Activated CD4-positive, CD25-positive, alpha-beta regulatory T cell (primary cell): Measurements from ENCODE around the gene E2F4.

Source experiments
- DNase-seq, 4 experiments: peaks; one replicate each; lab custom pipeline; 2025; lab: John Stamatoyannopoulos, UW

The E2F4 gene

GRCh38 chr16:67157892-67158635 is 33.9 kb upstream of the E2F4 start:
- DNase-seq = no peak

DNA sequence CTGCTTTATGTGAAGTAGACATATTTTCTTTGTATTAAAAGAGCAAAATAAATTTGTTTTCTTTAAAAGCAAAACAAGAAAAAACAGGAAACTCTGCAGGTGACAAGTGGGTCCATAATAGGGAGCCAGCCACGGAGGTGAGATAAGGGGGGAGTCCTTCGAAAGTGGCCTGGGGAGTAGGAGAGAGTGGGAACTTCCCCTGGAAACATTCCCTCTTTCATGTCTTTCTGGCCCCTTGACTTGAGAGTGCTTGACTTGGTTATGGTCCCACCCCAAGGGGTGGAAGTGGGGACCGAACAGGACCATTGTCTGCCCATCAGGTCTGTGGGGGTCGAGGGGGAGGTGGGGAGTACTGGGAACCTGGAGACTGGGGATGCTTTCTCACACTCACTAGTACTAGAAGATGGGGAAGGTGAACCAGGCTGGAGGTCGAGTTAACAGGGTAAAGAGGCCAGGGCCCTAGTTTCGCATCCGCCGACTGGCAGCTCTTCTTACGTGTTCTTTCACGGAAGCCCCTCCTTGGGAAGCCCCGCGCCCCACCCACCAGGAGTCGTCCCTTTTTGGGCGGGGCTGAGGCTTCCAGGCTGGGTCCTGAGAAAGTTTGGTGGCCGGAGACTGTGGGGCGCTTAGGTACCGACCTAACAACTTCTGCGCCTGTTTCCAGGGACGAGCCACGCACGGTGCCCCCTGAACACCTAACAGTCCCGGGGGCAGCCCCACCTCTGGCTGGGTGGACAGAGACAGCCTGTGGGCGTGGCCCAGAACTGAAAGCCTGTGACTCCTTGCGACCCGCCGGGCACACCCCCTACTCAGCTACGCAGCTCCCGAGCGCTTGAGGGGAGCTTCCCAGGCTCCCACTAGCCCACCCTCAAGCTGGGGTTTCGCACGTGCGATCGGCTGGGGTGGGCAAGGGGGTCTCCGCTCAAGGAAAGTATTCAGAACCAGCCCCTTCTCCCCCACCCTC is 33.0 kb upstream of the E2F4 start:
- peak; percentile 39 to 63 (median 54) for DNase-seq

GRCh38 chr16:67161595-67162058 is 30.3 kb upstream of the E2F4 start:
- DNase-seq = no peak

DNA sequence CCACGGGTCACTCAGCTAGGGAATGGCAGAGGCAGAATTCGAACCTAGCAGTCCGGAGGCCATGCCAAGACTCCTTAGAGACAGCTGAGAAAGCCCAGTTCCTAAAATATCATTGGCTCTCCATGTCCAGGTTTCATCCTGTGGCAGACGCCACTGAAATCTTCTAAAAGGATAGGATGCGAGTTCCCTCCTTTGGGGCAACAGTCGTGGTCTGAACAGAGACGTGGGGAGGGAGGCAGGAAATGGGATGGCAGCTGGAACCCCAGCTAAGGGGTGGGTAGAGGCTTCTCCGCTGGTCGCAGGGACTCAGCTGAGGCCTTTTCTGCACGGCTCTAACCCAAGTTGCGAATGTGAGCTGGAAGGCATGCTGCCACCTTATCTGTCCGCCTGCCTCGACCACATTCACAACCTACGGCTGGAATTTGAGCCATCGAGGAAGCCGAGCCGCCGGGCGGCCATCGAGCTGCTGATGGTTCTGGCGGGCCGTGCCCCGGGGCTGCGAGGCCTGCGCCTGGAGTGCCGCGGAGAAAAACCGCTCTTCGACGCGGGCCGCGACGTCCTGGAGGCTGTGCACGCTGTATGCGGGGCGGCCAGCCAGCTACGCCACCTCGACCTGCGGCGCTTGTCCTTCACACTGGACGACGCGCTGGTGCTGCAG is 29.3 kb upstream of the E2F4 start:
- no peak for DNase-seq

DNA sequence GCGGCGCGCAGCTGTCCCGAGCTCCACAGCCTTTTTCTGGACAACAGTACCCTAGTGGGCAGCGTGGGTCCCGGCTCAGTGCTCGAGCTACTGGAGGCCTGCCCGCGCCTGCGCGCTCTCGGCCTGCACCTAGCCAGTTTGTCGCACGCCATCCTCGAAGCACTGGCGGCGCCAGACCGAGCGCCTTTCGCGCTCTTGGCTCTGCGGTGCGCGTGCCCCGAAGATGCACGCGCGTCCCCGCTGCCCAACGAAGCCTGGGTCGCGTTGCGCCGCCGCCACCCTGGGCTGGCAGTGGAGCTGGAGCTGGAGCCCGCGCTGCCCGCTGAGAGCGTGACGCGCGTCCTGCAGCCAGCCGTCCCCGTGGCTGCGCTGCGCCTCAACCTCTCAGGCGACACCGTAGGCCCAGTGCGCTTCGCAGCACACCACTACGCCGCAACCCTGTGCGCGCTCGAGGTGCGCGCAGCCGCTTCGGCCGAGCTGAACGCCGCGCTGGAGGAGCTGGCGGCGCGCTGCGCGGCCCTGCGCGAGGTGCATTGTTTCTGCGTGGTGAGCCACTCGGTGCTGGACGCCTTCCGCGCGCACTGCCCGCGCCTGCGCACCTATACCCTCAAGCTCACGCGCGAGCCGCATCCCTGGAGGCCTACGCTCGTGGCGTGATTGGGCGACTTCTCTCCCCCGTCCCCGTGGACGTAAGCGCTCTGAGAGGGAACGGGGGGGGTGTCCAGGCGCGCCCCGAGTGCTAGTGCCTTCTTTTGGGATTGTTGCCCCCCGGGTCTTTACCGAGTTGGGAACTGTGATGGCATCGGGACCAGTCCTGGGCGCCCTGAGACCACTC is 28.6 kb upstream of the E2F4 start:
- no peak for DNase-seq

- DNase-seq = no peak
Measured at GRCh38 chr16:67163999-67164558, 27.9 kb upstream of the E2F4 start.

- DNase-seq = no peak
Measured at GRCh38 chr16:67164599-67165061, 27.3 kb upstream of the E2F4 start, which contains the start of gene HSF4. Gene HSF4 (plus strand): TSS chr16:67164745. CDS start chr16:67164812, 67 bp downstream.

GRCh38 chr16:67165121-67166078 is 26.6 kb upstream of the E2F4 start:
- DNase-seq = no peak

- no peak for DNase-seq
Measured at GRCh38 chr16:67166110-67166547, 25.8 kb upstream of the E2F4 start.

GRCh38 chr16:67166598-67167168 is 25.3 kb upstream of the E2F4 start:
- no peak for DNase-seq

- DNase-seq = no peak
Measured at GRCh38 chr16:67167588-67167987, 24.4 kb upstream of the E2F4 start.

GRCh38 chr16:67169011-67169451 is 22.9 kb upstream of the E2F4 start:
- no peak for DNase-seq

- no peak for DNase-seq
Measured at GRCh38 chr16:67169642-67170167, 22.2 kb upstream of the E2F4 start.

DNA sequence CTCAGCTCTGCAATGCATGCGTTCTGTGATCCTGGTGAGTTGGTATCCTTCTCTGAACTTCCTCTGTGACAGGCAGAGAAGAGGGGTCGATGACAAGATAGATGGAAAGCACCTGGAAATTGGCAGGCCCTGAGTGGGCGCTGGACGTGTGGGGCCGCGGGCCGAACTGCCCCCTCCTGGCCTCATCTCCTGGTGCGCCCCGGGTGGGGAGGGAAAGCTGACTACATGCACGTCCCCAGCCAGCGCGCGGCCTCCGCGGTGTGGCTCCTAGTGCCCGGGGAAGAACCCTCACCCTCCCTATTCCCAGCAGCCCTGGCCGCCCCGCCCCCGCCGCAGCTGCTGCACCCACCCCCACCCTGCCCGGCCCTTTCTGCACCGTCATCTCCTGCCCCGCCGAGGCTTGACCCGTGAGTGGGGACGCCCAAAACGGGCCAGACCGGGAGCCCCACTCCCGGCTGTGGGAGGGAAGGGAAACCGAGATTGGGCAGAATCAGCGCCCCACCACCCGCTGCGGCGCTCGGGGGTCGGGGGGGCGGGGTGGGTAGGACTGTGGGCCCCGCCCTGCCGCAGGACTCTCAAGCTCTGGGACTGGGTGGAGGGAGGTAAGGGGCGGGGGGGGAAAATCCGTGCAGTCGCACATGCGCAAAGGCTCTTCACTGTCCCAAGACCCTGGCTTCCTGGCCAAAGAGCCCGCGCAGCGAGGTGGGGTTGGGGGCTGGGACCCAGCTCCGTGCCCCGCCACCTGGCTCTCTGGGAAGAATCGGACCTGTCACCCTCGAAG is 21.6 kb upstream of the E2F4 start, which contains the start of gene NOL3:
Gene NOL3 (plus strand): TSS at position 371 of the 781 bp plus-strand sequence.
- DNase-seq = no peak

DNA sequence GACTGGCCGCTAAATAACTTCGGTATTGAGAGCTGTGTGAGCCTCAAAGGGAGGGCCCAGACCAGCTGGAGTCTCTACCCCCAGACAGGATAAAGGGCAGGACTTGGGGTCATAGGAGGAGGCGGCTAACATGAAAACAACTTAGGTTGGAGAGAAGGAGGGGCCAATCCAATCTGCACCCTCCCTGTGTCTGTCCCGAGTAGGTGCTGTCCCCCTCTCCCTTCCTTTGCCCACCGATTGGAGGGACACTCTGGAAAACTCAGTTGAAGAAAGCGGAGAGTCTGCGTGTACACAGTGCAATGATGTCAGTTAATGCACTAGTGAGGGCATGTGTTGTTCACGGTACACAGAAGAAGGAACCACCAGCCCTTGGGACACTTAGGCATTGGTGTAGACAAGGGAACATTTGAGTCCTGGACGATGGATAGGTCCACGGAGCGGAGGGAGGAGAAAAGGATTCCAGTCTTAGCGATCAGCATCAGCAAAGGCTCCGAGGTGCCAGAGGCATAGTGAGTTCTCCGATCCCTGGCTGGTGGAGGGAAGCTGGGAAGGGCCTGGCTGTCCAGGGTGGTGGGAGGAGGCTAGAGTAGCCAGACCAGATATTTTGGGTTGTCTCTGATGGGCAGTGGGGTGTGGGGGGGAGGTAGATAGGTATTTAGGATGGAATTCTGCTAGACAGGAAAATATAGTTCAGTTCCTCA is 20.9 kb upstream of the E2F4 start:
- DNase-seq = no peak

GRCh38 chr16:67173323-67173722 is 18.6 kb upstream of the E2F4 start:
- DNase-seq = no peak
